MM.1S (cell line): ENCODE measurements around the gene SCFD2.

Experiments used
- EZH2 ChIP-seq: fragments of 300-600 bp; sonication (generic); optimal IDR thresholded peaks from 2 replicates; pipeline ENCODE3; 2017; ENCODE audit warnings: low read depth, mild to moderate bottlenecking, antibody characterized with exemption, low read length, mixed read lengths
- EZH2phosphoT487 ChIP-seq: fragments of 300-600 bp; sonication (generic); IDR thresholded peaks from 2 replicates; pipeline ENCODE4 v1.6.1; 2018; ENCODE audit warnings: antibody characterized with exemption, low read length
- TF ChIP-seq, protein P1 (sequence below): fragments of 300-600 bp; sonication (generic); IDR thresholded peaks from 2 replicates; pipeline ENCODE4 v1.5.1; 2016; ENCODE audit warnings: antibody characterized with exemption, low read length, mixed read lengths

DNA sequence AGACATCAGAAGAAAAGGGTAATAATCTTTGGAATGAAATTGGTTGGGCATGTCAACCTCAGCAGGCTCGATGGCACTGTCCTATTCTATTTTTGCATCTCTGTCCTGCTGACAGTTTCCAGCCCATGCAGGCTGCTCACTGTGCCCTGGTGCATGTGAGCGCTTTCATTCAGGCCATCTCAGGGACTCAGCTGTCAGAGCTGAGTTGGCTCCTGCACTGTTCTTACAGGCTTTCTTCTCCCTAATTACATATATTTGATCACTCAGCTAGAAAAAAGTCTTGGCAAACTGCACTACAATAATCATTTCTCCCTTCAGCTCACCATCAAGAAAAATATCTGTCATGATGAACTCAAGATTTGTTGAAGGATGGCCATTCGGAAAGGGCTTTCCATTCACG lies 419.0 kb downstream of the SCFD2 start:
- TF ChIP-seq EZH2phosphoT487 (no peak), EZH2 (no peak)
- TF ChIP-seq, protein P1, sequence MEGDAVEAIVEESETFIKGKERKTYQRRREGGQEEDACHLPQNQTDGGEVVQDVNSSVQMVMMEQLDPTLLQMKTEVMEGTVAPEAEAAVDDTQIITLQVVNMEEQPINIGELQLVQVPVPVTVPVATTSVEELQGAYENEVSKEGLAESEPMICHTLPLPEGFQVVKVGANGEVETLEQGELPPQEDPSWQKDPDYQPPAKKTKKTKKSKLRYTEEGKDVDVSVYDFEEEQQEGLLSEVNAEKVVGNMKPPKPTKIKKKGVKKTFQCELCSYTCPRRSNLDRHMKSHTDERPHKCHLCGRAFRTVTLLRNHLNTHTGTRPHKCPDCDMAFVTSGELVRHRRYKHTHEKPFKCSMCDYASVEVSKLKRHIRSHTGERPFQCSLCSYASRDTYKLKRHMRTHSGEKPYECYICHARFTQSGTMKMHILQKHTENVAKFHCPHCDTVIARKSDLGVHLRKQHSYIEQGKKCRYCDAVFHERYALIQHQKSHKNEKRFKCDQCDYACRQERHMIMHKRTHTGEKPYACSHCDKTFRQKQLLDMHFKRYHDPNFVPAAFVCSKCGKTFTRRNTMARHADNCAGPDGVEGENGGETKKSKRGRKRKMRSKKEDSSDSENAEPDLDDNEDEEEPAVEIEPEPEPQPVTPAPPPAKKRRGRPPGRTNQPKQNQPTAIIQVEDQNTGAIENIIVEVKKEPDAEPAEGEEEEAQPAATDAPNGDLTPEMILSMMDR, result no peak
